GM10847 (cell line): ENCODE measurements around the gene ARHGAP26.

ENCODE experiments used
- POLR2A ChIP-seq: IDR thresholded peaks from 2 replicates; pipeline ENCODE4 v1.6.1; 2011; ENCODE audit not compliant: insufficient read length; ENCODE audit errors: extremely low read depth

The ARHGAP26 gene

GRCh38 chr5:143235423-143235822 lies 465.2 kb downstream of the ARHGAP26 start:
- no peak for TF ChIP-seq POLR2A

GRCh38 chr5:143236682-143237081 lies 466.5 kb downstream of the ARHGAP26 start:
- TF ChIP-seq POLR2A, result no peak

DNA sequence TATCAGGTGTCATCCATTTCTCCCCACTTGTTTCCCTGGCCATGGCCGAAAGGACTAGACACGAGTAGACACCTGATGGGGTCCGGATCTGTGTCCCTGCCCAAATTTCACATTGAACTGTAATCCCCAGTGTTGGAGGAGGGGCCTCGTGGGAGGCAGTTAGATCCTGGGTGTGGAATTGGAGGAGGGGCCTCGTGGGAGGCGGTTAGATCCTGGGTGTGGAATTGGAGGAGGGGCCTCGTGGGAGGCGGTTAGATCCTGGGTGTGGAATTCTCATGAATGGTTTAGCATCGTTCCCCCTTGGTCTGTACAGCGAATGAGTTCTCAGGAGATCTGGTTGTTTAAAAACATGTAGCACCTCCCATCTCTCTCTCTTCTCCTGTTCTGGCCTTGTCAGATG lies 467.5 kb downstream of the ARHGAP26 start:
- TF ChIP-seq POLR2A, result no peak

- no peak for TF ChIP-seq POLR2A
Observed at GRCh38 chr5:143238620-143239019, 468.4 kb downstream of the ARHGAP26 start.

GRCh38 chr5:143239882-143240518 lies 469.8 kb downstream of the ARHGAP26 start:
- no peak for TF ChIP-seq POLR2A

DNA sequence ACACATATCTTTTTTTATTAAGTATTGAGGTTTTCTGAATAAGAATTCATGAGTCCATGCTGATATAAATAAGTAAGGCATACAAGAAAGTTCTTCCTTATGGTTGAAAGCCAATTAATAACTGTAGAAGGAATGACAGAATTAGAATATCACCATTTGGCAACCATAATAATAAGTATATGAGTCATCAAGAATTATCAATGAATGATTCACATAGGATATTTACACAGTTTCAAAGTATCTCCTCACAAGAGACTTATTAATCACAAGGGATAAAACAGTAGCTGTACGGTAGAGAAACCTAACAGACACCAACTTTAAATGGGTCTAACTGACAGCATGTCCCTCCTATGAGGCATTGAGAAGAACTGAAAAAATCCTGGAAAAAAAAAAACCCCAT lies 471.7 kb downstream of the ARHGAP26 start:
- no peak for TF ChIP-seq POLR2A

GRCh38 chr5:143243103-143243502 lies 472.9 kb downstream of the ARHGAP26 start:
- TF ChIP-seq POLR2A, result no peak

- no peak for TF ChIP-seq POLR2A
Observed at GRCh38 chr5:143244000-143244736, 474.0 kb downstream of the ARHGAP26 start.

DNA sequence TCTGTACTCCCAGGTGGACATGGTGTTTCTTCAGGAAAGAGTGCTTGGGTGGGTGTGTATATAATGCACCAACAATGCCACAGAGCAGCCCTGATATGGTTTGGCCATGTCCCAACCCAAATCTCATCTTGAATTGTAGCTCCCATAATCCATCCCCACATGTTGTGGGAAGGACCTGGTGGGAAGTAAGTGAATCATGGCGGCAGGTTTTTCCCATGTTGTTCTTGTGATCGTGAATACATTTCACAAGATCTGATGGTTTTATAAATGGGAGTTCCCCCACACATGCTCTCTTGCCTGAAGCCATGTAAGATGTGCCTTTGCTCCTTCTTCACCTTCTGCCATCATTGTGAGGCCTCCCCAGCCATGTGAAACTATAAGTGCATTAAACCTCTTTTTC lies 474.8 kb downstream of the ARHGAP26 start:
- TF ChIP-seq POLR2A, result no peak

- TF ChIP-seq POLR2A, result no peak
Observed at GRCh38 chr5:143245929-143246561, 475.9 kb downstream of the ARHGAP26 start.

DNA sequence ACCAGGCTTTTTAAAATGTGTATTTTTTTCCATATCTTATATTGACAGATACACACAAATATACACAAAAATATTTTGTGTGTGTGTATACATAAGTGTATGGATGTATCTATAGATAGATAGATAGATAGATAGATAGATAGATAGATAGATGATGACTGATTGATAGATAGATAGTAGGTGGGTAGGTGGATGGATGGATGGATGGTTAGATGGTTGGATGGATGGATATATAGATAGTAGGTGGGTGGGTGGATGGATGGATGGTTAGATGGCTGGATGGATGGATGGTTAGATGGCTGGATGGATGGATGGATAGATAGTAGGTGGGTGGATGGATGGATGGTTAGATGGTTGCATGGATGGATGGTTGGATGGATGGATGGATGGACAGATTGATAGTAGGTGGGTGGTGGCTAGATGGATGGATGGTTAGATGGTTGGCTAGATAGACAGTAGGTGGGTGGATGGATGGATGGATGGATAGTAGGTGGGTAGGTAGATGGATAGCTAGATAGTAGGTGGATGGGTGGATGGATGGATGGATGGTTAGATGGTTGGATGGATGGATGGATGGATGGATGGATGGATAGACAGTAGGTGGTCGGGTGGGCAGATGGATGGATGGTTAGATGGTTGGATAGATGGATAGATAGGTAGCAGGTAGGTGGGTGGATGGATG lies 477.1 kb downstream of the ARHGAP26 start:
- TF ChIP-seq POLR2A, result no peak

DNA sequence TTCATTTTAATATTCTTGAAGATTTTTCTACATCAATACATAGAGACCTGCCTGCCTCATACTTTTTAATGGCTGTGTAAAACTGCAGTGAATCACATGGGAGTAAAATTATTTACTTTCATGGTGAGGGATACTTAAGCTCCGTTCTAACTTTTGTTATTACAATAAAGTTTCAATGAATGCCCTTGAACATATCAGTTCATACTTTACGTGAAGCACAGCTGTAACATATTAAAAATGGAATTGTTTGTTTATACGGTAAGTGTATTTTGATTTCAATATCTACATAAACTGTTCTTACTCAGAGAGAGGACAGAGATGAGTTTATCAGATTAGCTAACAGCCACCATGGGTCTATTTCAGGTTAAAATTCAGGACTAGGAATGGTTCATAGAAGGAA lies 478.2 kb downstream of the ARHGAP26 start:
- no peak for TF ChIP-seq POLR2A

DNA sequence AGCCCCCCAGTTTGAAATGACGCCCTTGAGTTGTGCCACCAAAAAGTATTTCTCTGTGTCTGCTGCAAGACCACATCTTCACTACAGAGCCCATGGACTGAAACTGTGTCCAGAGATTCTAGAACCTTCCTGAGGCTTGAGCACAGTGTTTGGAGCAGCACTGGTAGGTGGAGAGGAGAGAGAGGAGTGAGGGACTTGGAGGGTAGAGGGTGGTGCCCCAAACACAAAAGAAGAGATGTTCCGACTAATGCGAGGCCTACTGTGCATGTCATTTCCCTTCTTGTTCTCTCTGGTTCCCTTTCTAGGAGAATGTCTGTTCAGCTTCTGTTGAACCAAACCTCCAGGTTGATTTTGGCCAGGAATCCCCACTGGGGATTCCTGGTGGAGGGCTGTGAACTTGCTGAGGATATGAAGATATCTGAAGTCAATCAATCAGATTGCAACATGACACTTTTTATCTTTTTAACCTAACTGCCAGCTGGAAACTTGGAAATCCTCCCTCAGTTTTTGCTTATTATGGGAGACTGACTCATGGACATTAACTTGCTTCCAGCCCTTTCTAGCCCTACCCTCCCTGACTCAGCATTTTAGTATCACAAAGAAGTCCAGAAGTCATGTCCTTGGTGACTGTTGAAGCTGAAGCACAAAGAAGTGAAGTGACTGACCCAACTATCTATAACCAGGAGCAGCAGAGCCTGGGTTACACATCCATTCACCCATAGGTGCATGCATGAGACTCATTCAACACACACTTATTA lies 478.8 kb downstream of the ARHGAP26 start:
- TF ChIP-seq POLR2A, result no peak

DNA sequence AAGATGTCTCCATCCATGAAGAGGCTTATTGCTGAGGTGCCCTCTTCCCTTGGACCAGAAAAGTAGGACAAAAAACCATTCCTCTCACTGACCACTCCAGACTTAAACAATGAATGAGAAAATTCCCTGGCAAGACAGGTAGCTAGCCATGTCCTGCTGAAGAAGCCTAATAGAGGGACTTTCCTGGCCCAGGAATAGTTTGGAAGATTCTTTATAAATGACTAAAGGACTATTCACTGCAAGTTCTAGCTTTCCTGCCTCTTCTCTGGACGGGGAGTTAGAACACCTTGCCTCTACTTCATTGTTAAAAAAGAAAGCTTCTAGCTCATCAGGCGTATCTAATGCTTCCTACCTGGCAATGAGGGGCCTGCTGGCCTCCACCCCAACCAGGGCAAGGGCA lies 479.7 kb downstream of the ARHGAP26 start:
- TF ChIP-seq POLR2A, result no peak

DNA sequence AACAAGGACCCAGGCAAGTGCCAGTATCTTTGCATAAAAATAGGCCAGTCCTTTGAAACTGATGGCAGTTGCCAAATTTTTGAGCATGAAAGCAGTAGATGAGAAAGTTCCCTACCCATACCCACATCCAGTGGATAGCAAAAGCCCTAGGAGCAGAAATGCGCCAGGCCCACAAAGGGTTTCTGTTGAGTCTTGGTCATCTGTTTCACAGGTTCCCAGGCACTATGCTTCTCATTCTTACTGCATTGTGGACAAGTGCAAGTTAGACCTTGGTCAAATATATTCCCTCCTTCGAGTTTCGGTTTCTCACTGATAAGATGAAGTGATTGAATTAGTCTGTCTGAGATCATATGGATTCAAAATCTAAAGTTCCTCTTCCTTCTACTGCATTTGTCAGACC lies 481.0 kb downstream of the ARHGAP26 start:
- no peak for TF ChIP-seq POLR2A
